WTC11 (cell line): ENCODE measurements around the gene PCDH9. TPM values are rescaled to one million over a fixed set of nuclear protein-coding genes. Genes with fewer than 3 reads are reported as not detected.

Experiments
- ATAC-seq: fragments of 200-7000 bp; cut with Tn5 transposase; 2 replicates; pipeline ENCODE4 v1.10.0; 2021; ENCODE audit warnings: mild to moderate bottlenecking, moderate library complexity
- CTCF ChIA-PET: fragments of 300-600 bp; sonication (Branson Sonifier 250); formaldehyde crosslinking; loops from one replicate; lab custom pipeline; 2021; ENCODE audit warnings: antibody characterized with exemption; lab: Charles Lee
- POLR2A ChIA-PET: fragments of 350-600 bp; sonication (Branson Sonifier 250); formaldehyde crosslinking; loops from one replicate; lab custom pipeline; 2021; ENCODE audit warnings: antibody characterized with exemption; lab: Charles Lee
- DNase-seq: peaks from one replicate; pipeline ENCODE4 v3.0.0; 2021; ENCODE audit warnings: low spot score
- H3K27ac Mint-ChIP-seq: 2 replicates; pipeline ENCODE4 v1.8.0; 2021; ENCODE audit warnings: mixed read lengths
- H3K27me3 Mint-ChIP-seq: 2 replicates; pipeline ENCODE4 v1.8.0; 2021; ENCODE audit warnings: low read depth, mild to moderate bottlenecking, moderate library complexity, mixed read lengths
- H3K36me3 Mint-ChIP-seq: 2 replicates; pipeline ENCODE4 v1.8.0; 2021; ENCODE audit warnings: mixed read lengths
- H3K4me1 Mint-ChIP-seq: 2 replicates; pipeline ENCODE4 v1.8.0; 2022; ENCODE audit warnings: mixed read lengths
- H3K4me3 Mint-ChIP-seq: 2 replicates; pipeline ENCODE4 v1.8.0; 2021; ENCODE audit warnings: mild to moderate bottlenecking, moderate library complexity, mixed read lengths
- H3K9me3 Mint-ChIP-seq: 2 replicates; pipeline ENCODE4 v1.8.0; 2021; ENCODE audit warnings: mixed read lengths
- ARID4B ChIP-seq: sonication (generic); formaldehyde crosslinking; IDR thresholded peaks from 2 replicates; pipeline ENCODE4 v1.8.0; 2023; ENCODE audit warnings: missing genetic modification reagents, mild to moderate bottlenecking, borderline replicate concordance
- ATF3 ChIP-seq: sonication (generic); formaldehyde crosslinking; conservative IDR thresholded peaks from 2 replicates; pipeline ENCODE4 v1.8.1; 2022; ENCODE audit warnings: mild to moderate bottlenecking, missing genetic modification reagents
- CTCF ChIP-seq: fragments of 200-600 bp; IDR thresholded peaks from 2 replicates; pipeline ENCODE4 v1.8.0; 2022; ENCODE audit warnings: antibody characterized with exemption
- ETV6 ChIP-seq: sonication (generic); formaldehyde crosslinking; IDR thresholded peaks from 2 replicates; pipeline ENCODE4 v1.8.1; 2022; ENCODE audit warnings: mild to moderate bottlenecking, missing genetic modification reagents
- FOXJ3 ChIP-seq: sonication (generic); formaldehyde crosslinking; IDR thresholded peaks from 2 replicates; pipeline ENCODE4 v1.9.0; 2021; ENCODE audit warnings: missing genetic modification reagents, mild to moderate bottlenecking, borderline replicate concordance
- FOXP1 ChIP-seq: sonication (generic); formaldehyde crosslinking; IDR thresholded peaks from 2 replicates; pipeline ENCODE4 v1.8.0; 2022; ENCODE audit warnings: missing genetic modification reagents, mild to moderate bottlenecking, moderate library complexity, borderline replicate concordance
- HMGA2 ChIP-seq: fragments of 250-450 bp; sonication (Bioruptor Pico); IDR thresholded peaks from 2 replicates; pipeline ENCODE4 v1.4.0; 2021; ENCODE audit warnings: mild to moderate bottlenecking, moderate library complexity
- JAZF1 ChIP-seq: fragments of 250-450 bp; sonication (Bioruptor Pico); IDR thresholded peaks from 2 replicates; pipeline ENCODE4 v1.9.0; 2021; ENCODE audit warnings: moderate library complexity, mild to moderate bottlenecking, inconsistent platforms
- NR1H2 ChIP-seq: sonication (generic); formaldehyde crosslinking; IDR thresholded peaks from 2 replicates; pipeline ENCODE4 v1.9.0; 2021; ENCODE audit warnings: mild to moderate bottlenecking, moderate library complexity, missing genetic modification reagents
- NR3C1 ChIP-seq: sonication (generic); formaldehyde crosslinking; conservative IDR thresholded peaks from 2 replicates; pipeline ENCODE4 v1.8.1; 2023; ENCODE audit warnings: low read depth, mild to moderate bottlenecking, missing genetic modification reagents
- OVOL2 ChIP-seq: fragments of 250-450 bp; sonication (Bioruptor Pico); IDR thresholded peaks from 2 replicates; pipeline ENCODE4 v1.9.0; 2021; ENCODE audit warnings: mild to moderate bottlenecking, borderline replicate concordance
- PRRX2 ChIP-seq: fragments of 250-450 bp; sonication (Bioruptor Pico); IDR thresholded peaks from 2 replicates; pipeline ENCODE4 v1.8.0; 2021; ENCODE audit warnings: mild to moderate bottlenecking
- RELA ChIP-seq: sonication (generic); formaldehyde crosslinking; IDR thresholded peaks from 2 replicates; pipeline ENCODE4 v1.8.1; 2022; ENCODE audit warnings: missing genetic modification reagents, mild to moderate bottlenecking, borderline replicate concordance
- RORB ChIP-seq: fragments of 250-450 bp; sonication (Bioruptor Pico); IDR thresholded peaks from 2 replicates; pipeline ENCODE4 v1.9.0; 2021; ENCODE audit warnings: mild to moderate bottlenecking
- SMAD3 ChIP-seq: sonication (generic); formaldehyde crosslinking; IDR thresholded peaks from 2 replicates; pipeline ENCODE4 v1.8.0; 2022; ENCODE audit warnings: missing genetic modification reagents, mild to moderate bottlenecking, borderline replicate concordance
- TEAD1 ChIP-seq: sonication (generic); formaldehyde crosslinking; IDR thresholded peaks from 2 replicates; pipeline ENCODE4 v1.8.0; 2022; ENCODE audit warnings: mild to moderate bottlenecking, missing genetic modification reagents
- TEAD4 ChIP-seq: sonication (generic); formaldehyde crosslinking; IDR thresholded peaks from 2 replicates; pipeline ENCODE4 v1.8.0; 2022; ENCODE audit warnings: mild to moderate bottlenecking, missing genetic modification reagents
- USF1 ChIP-seq: sonication (generic); formaldehyde crosslinking; IDR thresholded peaks from 2 replicates; pipeline ENCODE4 v1.8.0; 2022; ENCODE audit warnings: mild to moderate bottlenecking, missing genetic modification reagents
- USF2 ChIP-seq: sonication (generic); formaldehyde crosslinking; IDR thresholded peaks from 2 replicates; pipeline ENCODE4 v1.8.1; 2023; ENCODE audit warnings: mild to moderate bottlenecking, missing genetic modification reagents, moderate library complexity
- ZNF281 ChIP-seq: sonication (generic); formaldehyde crosslinking; IDR thresholded peaks from 2 replicates; pipeline ENCODE4 v1.8.0; 2023; ENCODE audit warnings: mild to moderate bottlenecking, missing genetic modification reagents
- ZNF396 ChIP-seq: fragments of 250-450 bp; sonication (Bioruptor Pico); IDR thresholded peaks from 2 replicates; pipeline ENCODE4 v1.8.0; 2021; ENCODE audit warnings: mild to moderate bottlenecking, moderate library complexity, borderline replicate concordance
- ZNF416 ChIP-seq: fragments of 250-450 bp; sonication (Bioruptor Pico); IDR thresholded peaks from 2 replicates; pipeline ENCODE4 v1.9.0; 2021; ENCODE audit warnings: mild to moderate bottlenecking, inconsistent platforms
- total RNA-seq: library from RNA; stranded (reverse); gene quantifications from 3 replicates; pipeline ENCODE4 v1.2.3, GENCODE V29; 2021

Gene PCDH9
- total RNA-seq, 1 experiment from 2014 or later, result 0.48 TPM

- ChIA-PET POLR2A (no interaction called here), CTCF (no interaction called here)
- no peak for DNase-seq
- Mint-ChIP-seq H3K27ac (no peak overlapping the region), H3K4me1 (no peaks in the 10 kb centered on the region), H3K9me3 (no peaks in the 10 kb centered on the region), H3K36me3 (no peaks in the 10 kb centered on the region), H3K27me3 (no peaks in the 10 kb centered on the region), H3K4me3 (no peak overlapping the region)
- ATAC-seq, result no peak
- TF ChIP-seq NR3C1 (CRISPR knock-in tag) (no peak), RORB (CRISPR knock-in tag) (no peak)
These were observed 25.4 kb downstream of the PCDH9 start for GRCh38 chr13:67204764-67205163.

- no peaks in the 10 kb centered on the region for H3K9me3 Mint-ChIP-seq
- no peaks in the 10 kb centered on the region for H3K4me1 Mint-ChIP-seq
- H3K27me3 Mint-ChIP-seq, result no peaks in the 10 kb centered on the region
- ATAC-seq, result no peak
- TF ChIP-seq ZNF396 (CRISPR knock-in tag), result no peak
- no peak for TF ChIP-seq JAZF1
- TF ChIP-seq ZNF281, result no peak
- TF ChIP-seq SMAD3 (CRISPR knock-in tag), result no peak
- no peak for TF ChIP-seq FOXP1
- TF ChIP-seq USF1 (CRISPR knock-in tag), result no peak
- TF ChIP-seq PRRX2, result no peak
- no peak for TF ChIP-seq FOXJ3 (CRISPR knock-in tag)
- no peak for TF ChIP-seq ATF3
- TF ChIP-seq OVOL2, result no peak
- TF ChIP-seq NR1H2 (CRISPR knock-in tag), result no peak
- no peak for TF ChIP-seq ZNF416 (CRISPR knock-in tag)
- ChIA-PET CTCF (no interaction called here), POLR2A (interaction anchor here (0.6 kb wide), 1 partner anchor 436 kb away, joined by 6 read pairs; no protein-coding TSS in a partner anchor)
- no peak overlapping the region for H3K27ac Mint-ChIP-seq
- DNase-seq, result no peak
- no peaks in the 10 kb centered on the region for H3K36me3 Mint-ChIP-seq
- no peak overlapping the region for H3K4me3 Mint-ChIP-seq
These were observed 29.5 kb downstream of the PCDH9 start for GRCh38 chr13:67200605-67201004.

- H3K4me3 Mint-ChIP-seq, result no peak overlapping the region
- no peaks in the 10 kb centered on the region for H3K9me3 Mint-ChIP-seq
- no peak for ATAC-seq
- no peaks in the 10 kb centered on the region for H3K27me3 Mint-ChIP-seq
- POLR2A ChIA-PET, result interaction anchor here (0.6 kb wide), 1 partner anchor 436 kb away, joined by 6 read pairs; no protein-coding TSS in a partner anchor
- H3K4me1 Mint-ChIP-seq, result no peaks in the 10 kb centered on the region
- no peak for DNase-seq
- no peak overlapping the region for H3K27ac Mint-ChIP-seq
- H3K36me3 Mint-ChIP-seq, result no peaks in the 10 kb centered on the region
- CTCF ChIA-PET, result no interaction called here
- TF ChIP-seq USF2 (no peak), RELA (CRISPR knock-in tag) (no peak), HMGA2 (no peak), ARID4B (CRISPR knock-in tag) (no peak), ETV6 (no peak), TEAD4 (CRISPR knock-in tag) (no peak), CTCF (no peak), TEAD1 (CRISPR knock-in tag) (no peak)
These were observed 30.0 kb downstream of the PCDH9 start for GRCh38 chr13:67200183-67200582.
